ENCODE results near the gene C4orf46. TPM values are rescaled to one million over a fixed set of nuclear protein-coding genes. Genes with fewer than 3 reads are reported as not detected.

Gene C4orf46
- total RNA-seq, 1 donor from 2014 or later, result 7.9 TPM

DNA sequence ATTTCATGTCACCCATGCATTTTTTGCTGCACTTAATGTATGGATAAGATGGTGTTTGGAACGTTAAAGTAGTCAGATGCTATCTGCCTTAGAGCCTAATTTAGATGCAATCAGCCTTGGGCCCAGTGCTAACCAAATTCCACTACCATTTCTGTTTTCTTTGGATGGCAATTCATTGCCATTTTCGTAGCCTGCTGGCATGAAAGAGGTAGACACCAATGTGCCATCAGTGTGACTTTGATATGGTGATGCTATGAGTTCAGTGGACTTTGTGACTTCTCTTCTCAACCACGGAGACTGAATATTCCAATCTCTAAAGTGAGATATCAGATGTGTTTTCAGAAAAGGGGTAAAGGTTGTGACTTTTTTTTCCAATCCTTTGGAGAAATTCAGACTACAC lies 1.9 kb upstream of the C4orf46 start:
- DNase-seq, result no peak
- intact Hi-C loops (cut with micrococcal nuclease), result loop anchor here (2.0 to 5.0 kb wide), 2 partner anchors 179 to 501 kb away; no protein-coding TSS in a partner anchor
- POLR2A ChIA-PET, result no interaction called here
- no peak for ATAC-seq (ENCODE audit: low read depth)
- no peaks in the 10 kb centered on the region for H3K27me3 Mint-ChIP-seq
- no peak overlapping the region for H3K4me3 Mint-ChIP-seq
- H3K4me1 Mint-ChIP-seq, result peaks cover 23% of the 10 kb centered on the region
- no peaks in the 10 kb centered on the region for H3K9me3 Mint-ChIP-seq
- no peak overlapping the region for H3K27ac Mint-ChIP-seq
- TF ChIP-seq, protein P1, sequence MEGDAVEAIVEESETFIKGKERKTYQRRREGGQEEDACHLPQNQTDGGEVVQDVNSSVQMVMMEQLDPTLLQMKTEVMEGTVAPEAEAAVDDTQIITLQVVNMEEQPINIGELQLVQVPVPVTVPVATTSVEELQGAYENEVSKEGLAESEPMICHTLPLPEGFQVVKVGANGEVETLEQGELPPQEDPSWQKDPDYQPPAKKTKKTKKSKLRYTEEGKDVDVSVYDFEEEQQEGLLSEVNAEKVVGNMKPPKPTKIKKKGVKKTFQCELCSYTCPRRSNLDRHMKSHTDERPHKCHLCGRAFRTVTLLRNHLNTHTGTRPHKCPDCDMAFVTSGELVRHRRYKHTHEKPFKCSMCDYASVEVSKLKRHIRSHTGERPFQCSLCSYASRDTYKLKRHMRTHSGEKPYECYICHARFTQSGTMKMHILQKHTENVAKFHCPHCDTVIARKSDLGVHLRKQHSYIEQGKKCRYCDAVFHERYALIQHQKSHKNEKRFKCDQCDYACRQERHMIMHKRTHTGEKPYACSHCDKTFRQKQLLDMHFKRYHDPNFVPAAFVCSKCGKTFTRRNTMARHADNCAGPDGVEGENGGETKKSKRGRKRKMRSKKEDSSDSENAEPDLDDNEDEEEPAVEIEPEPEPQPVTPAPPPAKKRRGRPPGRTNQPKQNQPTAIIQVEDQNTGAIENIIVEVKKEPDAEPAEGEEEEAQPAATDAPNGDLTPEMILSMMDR (IDR thresholded peaks at IDR 0.05), result no peak
- CTCF ChIA-PET, result no interaction called here
- H3K36me3 Mint-ChIP-seq (ENCODE audit: low read depth), result peaks cover 9% of the 10 kb centered on the region

DNA sequence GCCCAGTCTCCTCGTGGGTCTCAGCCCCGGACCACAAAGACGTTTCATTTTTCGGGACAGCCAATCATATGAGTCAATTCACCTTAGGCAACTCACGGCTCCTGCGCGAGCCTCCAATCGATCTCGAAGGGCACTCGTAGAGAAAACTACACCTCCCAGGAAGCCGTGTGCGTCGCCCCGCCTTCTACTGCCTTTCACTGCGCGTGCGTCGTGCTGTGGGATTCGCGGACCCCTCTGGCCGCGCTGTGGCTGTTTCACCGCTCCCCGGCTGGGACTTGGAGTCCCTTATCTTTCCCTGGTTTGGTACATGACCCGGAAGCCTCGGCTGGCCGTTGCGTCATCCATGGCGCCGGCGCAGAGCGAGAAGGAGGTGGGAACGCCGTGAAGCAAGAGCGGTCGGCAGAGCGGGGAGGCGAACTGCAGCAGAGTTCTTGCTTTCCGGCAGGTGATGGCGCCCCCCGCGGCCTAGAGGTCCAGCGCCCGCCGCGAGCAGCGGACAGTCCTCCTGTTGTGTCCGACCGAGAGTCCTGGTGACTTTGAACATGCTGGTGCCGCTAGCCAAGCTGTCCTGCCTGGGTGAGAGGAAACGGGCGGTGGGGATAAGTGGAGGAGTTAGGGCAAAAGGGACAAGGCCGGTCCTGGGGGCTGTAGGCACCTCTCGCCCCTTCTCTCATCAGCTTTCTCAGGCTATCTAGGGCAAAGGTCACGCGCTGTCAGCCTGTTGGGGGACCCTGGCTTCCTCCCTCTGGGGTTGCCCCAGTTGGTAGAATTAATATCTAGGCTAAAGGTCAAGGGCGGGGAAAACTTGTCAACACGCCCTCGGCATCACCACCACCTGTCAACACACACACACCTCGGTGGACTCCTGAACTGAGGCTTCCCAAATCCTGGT lies 474 bp upstream of the C4orf46 start, which contains the start of gene ETFDH:
Gene ETFDH (plus strand): TSS at position 382 of the 892 bp plus-strand sequence. CDS start 161 bp downstream, at position 543.
- Mint-ChIP-seq H3K4me1 (peaks cover 23% of the 10 kb centered on the region), H3K4me3 (peak within 1 kb of the TSS; percentile 98), H3K27me3 (no peaks in the 10 kb centered on the region), H3K36me3 (ENCODE audit: low read depth) (peaks cover 12% of the 10 kb centered on the region), H3K9me3 (no peaks in the 10 kb centered on the region), H3K27ac (peak within 1 kb of the TSS; percentile 96)
- intact Hi-C loops (cut with micrococcal nuclease), result loop anchor here (1.0 to 5.0 kb wide), 8 partner anchors 8 to 531 kb away; partner anchors contain the start of genes FNIP2 and PPID
- ChIA-PET CTCF (no interaction called here), POLR2A (interaction anchor here (1.1 kb wide), 1 partner anchor 430 kb away, joined by 4 read pairs; no protein-coding TSS in a partner anchor)
- ATAC-seq (ENCODE audit: low read depth) (peak; percentile 83), DNase-seq (peak; percentile 95)
- TF ChIP-seq, protein P1 (IDR thresholded peaks at IDR 0.05), result no peak

DNA sequence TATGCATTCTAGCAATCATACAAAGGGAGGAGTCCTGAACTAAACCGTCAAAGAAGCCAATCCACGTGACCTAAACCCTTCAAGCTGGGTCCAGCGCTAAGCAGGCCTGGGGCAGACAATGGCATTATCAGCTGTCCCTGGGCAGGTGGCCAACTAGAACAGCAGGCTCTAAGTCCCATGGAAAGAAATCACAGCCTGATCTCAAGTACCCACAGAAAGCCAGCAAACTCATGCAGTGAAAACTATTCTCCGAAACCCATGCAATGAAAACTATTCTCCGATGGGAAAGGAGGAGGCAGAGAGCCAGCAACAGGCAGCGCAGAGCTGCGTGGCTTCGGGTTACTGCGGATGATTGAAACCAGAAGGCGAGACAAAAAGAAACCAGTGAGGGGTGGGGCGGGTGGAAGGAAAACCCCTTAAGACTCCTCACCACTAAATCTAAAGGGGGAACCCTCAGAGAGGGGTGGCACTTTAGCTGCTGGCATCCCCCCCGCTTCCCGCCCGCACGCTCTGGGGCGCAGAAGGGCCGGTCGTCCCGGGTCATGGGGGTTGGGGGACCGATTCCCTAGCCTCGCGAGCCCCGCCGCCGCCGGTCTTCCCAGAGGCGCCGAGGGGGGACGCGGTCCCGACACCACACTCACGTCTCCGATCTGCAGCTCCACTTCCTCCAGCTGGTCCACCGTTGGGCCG lies 567 bp downstream of the C4orf46 start:
- ChIA-PET POLR2A (interaction anchor here (1.1 kb wide), 1 partner anchor 431 kb away, joined by 4 read pairs; no protein-coding TSS in a partner anchor), CTCF (interaction anchor here (1.0 kb wide), 1 partner anchor 347 kb away, joined by 3 read pairs; no protein-coding TSS in a partner anchor)
- H3K27me3 Mint-ChIP-seq, result no peaks in the 10 kb centered on the region
- intact Hi-C loops (cut with micrococcal nuclease), result loop anchor here (1.0 to 5.0 kb wide), 3 partner anchors 98 to 532 kb away; partner anchors contain the start of gene FNIP2
- H3K4me3 Mint-ChIP-seq, result peak overlapping the region; percentile 98
- no peaks in the 10 kb centered on the region for H3K9me3 Mint-ChIP-seq
- H3K4me1 Mint-ChIP-seq, result peaks cover 23% of the 10 kb centered on the region
- peak overlapping the region; percentile 96 for H3K27ac Mint-ChIP-seq
- H3K36me3 Mint-ChIP-seq (ENCODE audit: low read depth), result peaks cover 12% of the 10 kb centered on the region
- TF ChIP-seq, protein P1 (IDR thresholded peaks at IDR 0.05), result no peak
- ATAC-seq (ENCODE audit: low read depth) (peak; percentile 4), DNase-seq (no peak)

DNA sequence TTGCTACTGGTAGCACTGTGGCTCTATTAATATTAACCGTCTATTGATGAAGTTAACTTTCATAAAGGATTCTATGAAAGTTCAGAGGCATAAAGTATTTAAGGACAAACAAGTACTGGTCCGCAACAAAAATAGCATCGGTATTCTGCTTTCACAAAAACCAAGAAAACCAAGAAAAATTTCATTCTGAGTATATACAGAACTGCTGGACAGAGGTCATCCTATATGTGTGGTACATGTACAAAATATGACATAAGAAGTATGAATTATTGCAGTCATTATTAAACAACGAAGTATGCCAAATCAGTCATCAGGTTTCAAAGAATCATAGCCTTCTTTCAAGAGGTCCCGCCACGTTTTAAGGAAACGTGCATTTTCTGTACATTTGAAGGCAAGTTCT lies 2.4 kb downstream of the C4orf46 start:
- TF ChIP-seq, protein P1 (IDR thresholded peaks at IDR 0.05), result no peak
- ChIA-PET POLR2A (interaction anchor here (0.6 kb wide), 1 partner anchor 52 kb away, joined by 7 read pairs; no protein-coding TSS in a partner anchor), CTCF (no interaction called here)
- Mint-ChIP-seq H3K36me3 (ENCODE audit: low read depth) (peaks cover 16% of the 10 kb centered on the region), H3K27ac (no peak overlapping the region), H3K9me3 (no peaks in the 10 kb centered on the region), H3K4me1 (peaks cover 23% of the 10 kb centered on the region), H3K4me3 (no peak overlapping the region), H3K27me3 (no peaks in the 10 kb centered on the region)
- DNase-seq (no peak), ATAC-seq (ENCODE audit: low read depth) (no peak)
- intact Hi-C loops (cut with micrococcal nuclease), result no loop called here

Data from activated B cell treated with CpG ODN at 0.5 μM for 24 hours (primary cell).